ENCODE data around the gene DDAH1.
"Not testable (repeated sequence)": the region's sequence is repeated elsewhere in the genome, so short reads cannot be mapped to it uniquely, and the experiment has no call there.

DDAH1 gene

DNA sequence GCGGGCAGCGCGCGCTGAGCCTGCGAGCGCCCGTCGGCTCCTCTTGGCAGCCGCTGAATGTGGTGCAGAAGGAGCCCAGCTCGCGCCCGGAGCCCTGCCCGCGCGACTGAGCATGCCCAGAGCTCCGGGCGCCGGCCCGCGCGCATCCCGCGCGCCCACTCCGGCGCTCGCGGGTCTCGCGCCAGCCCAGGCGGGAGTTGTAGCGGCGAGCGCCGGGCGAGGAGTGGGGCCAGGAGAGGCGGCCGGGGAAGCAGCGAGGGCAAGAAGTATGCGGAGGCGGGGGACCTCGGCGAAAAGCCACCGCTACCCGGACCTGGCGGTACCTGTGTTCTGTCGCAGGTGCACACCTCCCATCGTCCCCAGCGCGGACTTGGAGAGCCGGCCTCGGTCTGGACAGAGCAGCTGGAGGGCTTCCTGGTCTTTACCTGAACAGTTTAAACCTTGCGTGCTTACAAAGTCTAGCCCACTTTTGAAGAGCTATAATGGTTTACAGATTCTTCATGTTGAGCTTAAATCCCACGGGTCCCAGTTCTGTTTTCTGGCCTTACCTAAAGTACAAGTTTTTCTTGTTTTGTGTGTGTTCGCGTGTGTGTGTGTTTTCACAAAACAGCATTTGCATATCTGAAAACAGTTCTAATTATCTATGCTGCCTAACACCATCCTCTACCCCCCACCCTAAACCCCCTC is at the start of gene DDAH1:
Gene DDAH1, minus strand, starts transcription at position 61 of the 687 bp plus-strand sequence. CDS start 114 bp downstream, outside the sequence.
- DNase-seq (ENCODE audit: low read depth): no peak

- not testable (repeated sequence) for DNase-seq (ENCODE audit: low read depth)
Observed at GRCh38 chr1:85513998-85514397, 49.0 kb upstream of the DDAH1 start.

DNA sequence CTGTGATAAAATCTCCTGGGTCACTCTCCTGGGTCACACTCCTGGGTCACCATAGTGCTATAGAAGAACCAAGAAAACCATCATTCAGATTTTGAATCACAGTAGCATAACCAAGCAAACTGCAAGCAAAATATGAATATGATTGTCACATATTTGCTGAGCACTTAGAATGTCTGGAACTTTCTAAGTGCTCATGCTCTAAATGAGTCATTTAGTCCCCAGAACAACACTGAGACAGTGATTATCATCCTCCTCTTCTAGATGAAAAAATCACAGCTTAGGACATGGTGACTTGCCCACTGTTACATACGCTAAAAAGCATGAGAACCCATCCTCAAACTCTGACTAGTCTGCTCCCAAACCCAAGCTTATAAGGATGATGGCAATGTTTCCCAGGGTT is 39.5 kb upstream of the DDAH1 start:
- no peak for DNase-seq (ENCODE audit: low read depth)

- no peak for DNase-seq (ENCODE audit: low read depth)
Observed at GRCh38 chr1:85502625-85503083, 37.7 kb upstream of the DDAH1 start.

GRCh38 chr1:85502171-85502570 is 37.2 kb upstream of the DDAH1 start:
- DNase-seq (ENCODE audit: low read depth): no peak

DNA sequence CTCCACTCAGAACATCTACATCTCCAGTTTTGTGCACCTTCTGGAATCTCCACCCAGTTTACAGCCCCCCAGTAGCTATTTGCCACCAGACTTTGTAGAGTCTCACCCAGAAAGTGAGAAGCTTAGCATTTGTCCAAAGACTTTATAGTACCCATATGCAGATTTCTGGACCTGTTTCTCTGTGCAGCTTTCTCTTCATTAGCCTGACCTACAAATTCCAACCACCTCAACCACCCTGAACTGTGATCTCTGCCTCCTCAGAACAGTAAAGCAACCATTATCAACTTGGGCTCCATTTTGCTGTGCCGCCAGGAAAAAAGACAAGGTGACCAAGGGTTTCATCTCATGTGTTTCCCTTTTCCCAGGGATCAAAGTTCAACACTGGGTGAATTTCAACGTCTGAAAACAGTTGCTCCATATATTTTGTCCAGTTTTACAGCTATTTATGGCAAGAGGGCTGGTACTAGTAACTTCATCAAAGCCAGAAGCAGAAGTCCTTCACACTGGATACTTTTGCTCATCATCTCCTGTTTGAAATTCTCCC is 36.5 kb upstream of the DDAH1 start:
- no peak for DNase-seq (ENCODE audit: low read depth)

GRCh38 chr1:85496941-85497582 is 32.1 kb upstream of the DDAH1 start:
- no peak for DNase-seq (ENCODE audit: low read depth)

DNA sequence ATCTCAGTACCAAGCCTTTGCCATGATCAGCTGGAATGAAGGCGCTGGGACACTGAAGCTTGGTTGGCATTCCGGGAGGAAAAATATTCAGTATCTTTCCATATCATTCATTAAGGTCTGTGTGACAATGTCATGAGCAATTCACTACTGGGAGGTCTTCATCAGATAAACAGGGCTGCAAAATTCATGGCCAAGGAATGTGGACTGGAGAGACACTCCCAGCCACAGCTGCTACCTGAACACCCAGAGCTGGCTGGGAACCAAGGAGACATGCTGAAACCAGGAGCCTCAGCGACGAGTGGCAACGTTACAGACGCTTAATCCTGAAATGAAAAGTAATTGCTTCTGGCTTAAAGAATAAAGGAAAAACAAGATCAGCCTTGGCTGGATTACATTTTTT is 30.6 kb upstream of the DDAH1 start:
- DNase-seq (ENCODE audit: low read depth): no peak

- DNase-seq (ENCODE audit: low read depth): no peak
Observed at GRCh38 chr1:85494904-85495266, 29.9 kb upstream of the DDAH1 start.

- no peak for DNase-seq (ENCODE audit: low read depth)
Observed at GRCh38 chr1:85494074-85494903, 29.3 kb upstream of the DDAH1 start.

DNA sequence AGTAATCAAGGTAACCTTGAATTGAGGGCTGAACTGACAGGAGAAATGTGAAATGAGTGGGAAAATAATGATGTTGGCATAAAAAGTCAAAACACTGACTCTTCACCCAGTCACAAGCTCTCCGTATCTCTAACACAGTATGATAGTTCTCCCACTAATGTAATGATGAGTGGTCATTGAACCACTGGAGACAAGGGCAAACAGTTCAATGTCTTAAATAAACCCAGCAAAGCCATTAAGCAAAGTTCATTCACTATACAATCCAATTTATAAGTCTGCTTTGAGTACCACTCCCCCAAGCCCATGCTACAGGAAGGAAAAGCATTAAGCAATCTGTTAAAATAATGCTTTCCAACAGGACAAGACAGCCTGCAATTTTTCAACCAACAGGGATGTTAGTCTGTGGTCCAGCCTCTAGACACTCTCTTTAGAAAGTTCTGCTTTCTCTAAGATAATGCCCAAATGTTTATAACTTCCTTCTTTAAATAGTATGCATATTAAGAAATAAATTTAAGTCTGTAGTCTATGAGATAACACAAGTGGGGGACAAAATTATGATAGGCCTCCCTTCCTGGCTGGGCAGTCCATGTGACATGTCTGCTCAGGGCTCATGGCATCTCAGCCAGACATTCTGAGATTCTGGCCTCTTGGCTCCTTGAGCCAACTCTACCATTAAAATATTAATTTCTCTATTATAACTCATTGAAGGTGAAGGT is 25.5 kb upstream of the DDAH1 start:
- DNase-seq (ENCODE audit: low read depth): no peak

DNA sequence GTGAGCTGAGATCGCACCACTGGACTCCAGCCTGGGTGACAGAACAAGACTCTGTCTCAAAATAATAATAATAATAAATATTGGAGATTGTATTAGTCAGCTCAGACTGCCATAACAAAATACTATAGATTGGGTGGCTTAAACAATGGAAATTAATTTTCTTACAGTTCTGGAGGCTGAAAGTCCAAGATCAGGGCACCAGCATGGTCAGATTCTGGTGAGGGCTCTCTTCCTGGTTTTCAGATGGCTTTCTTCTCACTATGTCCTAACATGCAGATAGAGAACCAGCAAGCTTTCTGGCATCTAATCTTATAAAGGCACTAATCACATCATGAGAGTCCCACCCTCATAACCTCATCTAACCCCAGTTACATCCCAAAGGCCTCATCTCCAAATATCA is 23.2 kb upstream of the DDAH1 start:
- no peak for DNase-seq (ENCODE audit: low read depth)

DNA sequence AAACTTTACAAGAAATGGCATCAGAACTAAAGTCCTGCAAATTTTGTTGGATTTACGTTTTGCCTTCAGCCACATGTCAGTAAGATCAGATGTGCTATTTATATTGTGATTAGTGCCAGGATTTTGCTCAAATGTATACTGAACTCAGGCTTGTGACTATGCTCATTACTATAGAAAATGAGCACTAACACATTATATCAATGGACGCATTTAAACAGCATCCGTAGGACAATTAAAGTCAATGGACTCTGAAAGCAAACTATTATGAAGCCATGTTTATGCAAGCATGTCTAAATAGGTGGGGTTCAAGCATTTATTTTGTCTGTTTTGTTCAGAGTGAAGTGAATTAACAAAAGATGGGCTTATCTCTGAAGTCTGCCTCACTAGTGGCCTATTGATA is 20.6 kb upstream of the DDAH1 start:
- DNase-seq (ENCODE audit: low read depth): no peak

DNA sequence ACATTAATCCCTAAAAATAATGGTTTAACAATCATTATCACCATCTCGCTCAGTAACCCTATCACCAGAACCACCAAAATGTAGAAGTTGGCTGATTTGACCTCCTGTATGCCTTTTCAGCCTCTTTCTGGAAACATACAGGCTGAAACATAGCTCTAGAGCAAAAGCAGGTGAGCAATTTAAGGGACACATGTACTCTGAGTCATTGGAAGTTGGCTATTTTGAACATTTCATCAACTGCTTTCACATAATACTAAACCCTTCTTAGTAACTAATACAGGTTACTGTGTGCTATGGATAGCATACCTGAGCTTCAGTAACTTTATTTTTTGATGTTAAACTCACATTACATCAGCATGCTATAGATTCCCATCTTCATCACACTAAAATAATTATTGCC is 19.8 kb upstream of the DDAH1 start:
- DNase-seq (ENCODE audit: low read depth): no peak

DNA sequence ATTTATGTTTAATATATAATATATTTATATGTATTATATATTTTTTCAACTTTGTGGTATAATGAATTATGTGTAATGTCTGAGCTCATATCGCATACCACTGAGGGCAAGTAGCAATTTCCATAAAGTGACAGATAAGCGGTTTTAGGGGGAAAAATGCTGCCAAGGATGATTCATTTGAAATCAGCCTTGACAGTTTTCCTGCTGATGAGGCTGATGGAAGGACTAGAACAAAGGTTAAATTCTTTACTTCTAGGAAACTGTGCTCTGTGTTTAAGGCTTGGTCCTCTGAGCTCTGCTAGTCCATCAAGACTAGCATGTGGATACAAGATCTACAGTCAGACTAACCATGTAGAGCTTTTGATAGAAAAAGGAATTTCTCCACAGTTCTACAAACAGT is 19.3 kb upstream of the DDAH1 start:
- DNase-seq (ENCODE audit: low read depth): no peak

GRCh38 chr1:85481688-85482087 is 16.7 kb upstream of the DDAH1 start:
- no peak for DNase-seq (ENCODE audit: low read depth)

DNA sequence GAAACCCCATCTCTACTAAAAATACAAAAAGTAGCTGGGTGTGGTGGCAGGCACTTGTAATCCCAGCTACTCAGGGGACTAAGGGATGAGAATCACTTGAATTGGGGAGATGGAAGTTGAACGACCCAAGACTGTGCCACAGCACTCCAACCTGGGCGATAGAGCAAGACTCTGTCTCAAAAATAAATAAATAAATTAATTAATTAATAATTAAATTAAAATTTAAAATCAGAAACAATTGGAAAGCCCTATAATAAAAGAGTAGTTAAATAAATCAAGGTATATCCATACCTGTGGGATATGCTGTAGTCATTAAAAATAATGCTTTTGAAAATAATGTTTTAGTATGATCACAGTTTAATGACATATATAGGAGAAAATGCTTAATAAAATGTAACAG is 15.6 kb upstream of the DDAH1 start:
- DNase-seq (ENCODE audit: low read depth): no peak

- DNase-seq (ENCODE audit: low read depth): no peak
Observed at GRCh38 chr1:85479491-85479890, 14.5 kb upstream of the DDAH1 start.

- DNase-seq (ENCODE audit: low read depth): no peak
Observed at GRCh38 chr1:85478366-85478765, 13.4 kb upstream of the DDAH1 start.

- no peak for DNase-seq (ENCODE audit: low read depth)
Observed at GRCh38 chr1:85475055-85475454, 10.1 kb upstream of the DDAH1 start.

- DNase-seq (ENCODE audit: low read depth): peak; percentile 83
Observed at GRCh38 chr1:85473390-85473789, 8.4 kb upstream of the DDAH1 start.

DNA sequence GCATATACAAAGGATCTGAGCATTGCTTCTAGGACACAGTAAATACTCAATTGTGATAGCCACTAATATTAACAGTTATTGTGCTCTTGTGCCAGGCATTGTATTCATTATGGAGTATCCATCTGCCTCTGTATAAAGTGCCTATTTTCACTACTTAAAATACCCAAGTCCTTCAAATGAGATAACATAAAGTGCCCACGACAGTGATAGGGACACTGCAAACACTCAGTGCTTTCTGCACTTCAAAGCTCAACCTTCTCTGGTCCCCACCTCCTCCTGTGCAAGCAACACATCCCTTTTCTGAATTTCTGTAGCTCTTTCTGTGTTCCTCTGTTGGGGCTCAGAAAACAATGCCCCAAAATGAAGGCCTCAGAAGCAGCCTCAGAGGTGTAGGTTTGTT is 6.6 kb upstream of the DDAH1 start:
- no peak for DNase-seq (ENCODE audit: low read depth)

Measured in HS-5 (cell line).